ENCODE results near the gene SLC24A3.
A peak's percentile ranks its signal among the peaks of the same experiment; 100 is the strongest.

SLC24A3 gene

GRCh38 chr20:19310541-19310940 lies 98.1 kb downstream of the SLC24A3 start:
- DNase-seq, result no peak

GRCh38 chr20:19313342-19314069 lies 101.1 kb downstream of the SLC24A3 start:
- DNase-seq, result no peak

DNA sequence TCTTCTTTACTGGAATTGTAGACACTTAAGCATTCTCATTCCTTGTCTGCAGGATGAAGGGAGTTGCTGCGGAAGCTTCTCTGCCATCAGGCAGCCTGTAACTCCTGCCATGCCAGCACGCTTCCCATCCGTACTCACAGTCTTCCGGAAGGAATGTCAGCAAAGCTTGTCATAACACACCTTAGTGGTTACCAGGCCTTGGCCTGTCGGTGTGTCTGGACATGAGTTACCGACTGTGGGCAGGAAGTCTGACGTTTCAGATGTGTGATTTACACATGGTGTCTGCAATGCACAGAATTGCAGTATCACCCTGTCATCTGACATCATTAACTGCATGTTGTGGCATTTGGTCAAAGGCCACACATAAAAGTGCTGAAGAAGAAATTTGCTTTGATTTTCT lies 102.2 kb downstream of the SLC24A3 start:
- DNase-seq, result no peak

- DNase-seq, result no peak
These were observed 105.0 kb downstream of the SLC24A3 start for GRCh38 chr20:19317237-19318069.

GRCh38 chr20:19318610-19319009 lies 106.2 kb downstream of the SLC24A3 start:
- no peak for DNase-seq

DNA sequence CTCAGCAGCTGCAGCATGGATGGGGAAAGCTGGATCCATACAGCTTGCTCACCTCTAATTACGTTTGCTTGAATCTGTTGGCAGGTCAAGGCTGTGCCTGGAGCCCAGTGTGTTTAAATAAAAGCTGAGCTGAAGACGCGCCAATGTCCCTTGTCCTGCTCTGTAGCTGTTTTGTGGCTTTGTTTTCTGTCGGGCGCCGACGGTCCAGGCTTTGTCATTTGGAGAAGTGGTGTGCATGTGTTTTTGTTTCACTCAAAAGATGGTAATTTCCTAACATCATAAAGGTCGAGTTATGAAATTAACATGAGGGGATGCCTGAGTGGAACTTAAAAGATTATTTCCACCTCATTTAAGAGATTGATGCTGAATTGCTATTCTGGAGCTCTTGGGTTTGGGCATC lies 107.6 kb downstream of the SLC24A3 start:
- DNase-seq, result no peak

DNA sequence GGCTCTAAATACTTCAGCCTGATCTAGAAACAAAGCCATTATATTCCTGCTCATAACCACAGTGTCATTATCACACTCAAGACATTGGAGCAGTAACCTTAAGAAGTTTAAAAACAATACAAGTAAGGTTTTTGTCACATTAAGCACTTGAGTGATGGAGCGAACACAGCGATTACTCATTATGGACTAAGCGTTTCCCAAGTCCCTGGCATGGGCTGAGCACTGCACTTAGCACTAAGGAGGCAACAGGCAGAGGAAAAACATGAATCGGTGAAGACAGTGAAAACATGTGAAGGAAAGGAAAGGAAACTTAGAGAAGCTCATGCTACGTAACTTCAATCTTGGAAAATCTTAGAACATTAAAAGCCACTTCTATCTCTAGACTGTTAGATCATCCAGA lies 108.7 kb downstream of the SLC24A3 start:
- no peak for DNase-seq

DNA sequence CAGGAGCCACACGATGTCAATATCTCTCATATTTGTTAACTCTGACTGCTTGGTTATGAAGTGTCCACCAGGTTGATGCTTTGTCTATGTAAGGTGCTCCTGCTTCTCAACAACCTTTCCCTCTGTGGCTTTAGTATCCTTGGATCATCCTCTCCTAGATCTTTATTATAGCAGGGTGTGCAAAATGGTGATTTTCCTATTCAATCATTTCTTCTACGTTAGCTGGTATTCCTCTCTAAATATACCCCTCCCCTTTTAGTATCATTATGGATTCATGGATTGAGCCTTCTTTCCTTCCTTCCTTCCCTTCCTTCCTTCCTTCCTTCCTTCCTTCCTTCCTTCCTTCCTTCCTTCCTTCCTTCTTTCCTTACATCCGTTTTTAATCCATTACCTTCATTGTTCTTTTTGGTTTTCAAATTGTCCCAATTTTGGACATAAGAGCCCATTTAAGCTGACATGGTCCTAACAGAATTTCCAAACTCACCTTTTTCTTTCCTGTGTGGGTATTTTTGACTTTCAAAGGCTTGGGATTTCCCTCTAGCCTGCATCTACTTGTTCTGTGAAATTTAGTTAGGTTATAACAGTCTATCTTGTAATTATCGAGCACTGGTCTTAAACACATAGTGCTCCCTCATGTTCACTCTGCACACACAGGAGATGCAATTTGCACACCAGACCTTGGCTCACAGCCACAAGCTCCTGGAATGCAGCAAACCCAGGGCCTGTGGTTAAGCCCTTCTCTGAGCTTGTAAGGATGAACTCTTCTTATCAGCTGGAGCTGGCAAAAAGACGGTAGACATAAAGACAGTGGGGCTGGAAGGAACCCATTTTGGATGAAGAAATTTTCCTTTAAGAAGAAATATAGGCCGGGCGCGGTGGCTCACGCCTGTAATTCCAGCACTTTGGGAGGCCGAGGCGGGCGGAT lies 109.9 kb downstream of the SLC24A3 start:
- DNase-seq, result no peak

DNA sequence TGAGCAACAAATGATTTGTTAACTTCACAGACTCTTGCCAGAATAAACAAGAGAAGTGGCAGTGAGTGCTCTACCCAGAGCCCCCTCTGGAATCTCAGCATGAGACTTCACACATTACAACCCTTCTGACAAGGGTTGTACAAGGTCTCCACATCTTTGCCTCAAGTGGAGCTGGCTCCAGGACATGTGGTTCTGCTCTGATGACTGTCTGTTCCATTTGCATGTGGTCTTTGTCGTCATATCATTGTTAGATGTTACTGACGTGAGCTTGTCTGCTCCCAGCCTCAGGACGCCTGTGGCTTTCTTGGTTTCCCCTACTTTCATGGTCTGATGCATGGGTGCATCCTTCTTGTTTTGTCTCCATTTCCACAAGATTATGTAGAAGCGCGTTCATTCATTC lies 115.0 kb downstream of the SLC24A3 start:
- no peak for DNase-seq

- DNase-seq, result no peak
These were observed 116.2 kb downstream of the SLC24A3 start for GRCh38 chr20:19328676-19329075.

DNA sequence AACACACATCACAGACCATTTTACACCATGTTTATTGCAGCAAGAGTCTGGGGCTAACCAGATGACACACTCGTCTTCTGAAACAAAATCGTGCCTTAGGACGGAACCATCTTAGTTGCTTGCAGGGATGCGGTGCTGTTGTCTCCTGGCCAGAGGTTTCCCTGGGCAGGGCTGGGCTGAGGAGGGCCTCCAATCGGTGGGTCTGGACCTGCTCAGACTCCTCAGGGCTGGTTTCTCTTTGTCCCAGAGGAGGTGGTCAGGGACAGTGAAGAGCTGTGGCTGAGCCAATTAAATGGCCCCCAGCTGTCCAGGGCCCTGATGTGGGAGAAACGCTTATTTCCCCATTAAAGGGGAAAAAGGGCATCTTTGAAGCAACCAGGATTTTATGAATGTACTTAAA lies 117.6 kb downstream of the SLC24A3 start:
- no peak for DNase-seq

GRCh38 chr20:19330731-19331130 lies 118.3 kb downstream of the SLC24A3 start:
- DNase-seq, result no peak

DNA sequence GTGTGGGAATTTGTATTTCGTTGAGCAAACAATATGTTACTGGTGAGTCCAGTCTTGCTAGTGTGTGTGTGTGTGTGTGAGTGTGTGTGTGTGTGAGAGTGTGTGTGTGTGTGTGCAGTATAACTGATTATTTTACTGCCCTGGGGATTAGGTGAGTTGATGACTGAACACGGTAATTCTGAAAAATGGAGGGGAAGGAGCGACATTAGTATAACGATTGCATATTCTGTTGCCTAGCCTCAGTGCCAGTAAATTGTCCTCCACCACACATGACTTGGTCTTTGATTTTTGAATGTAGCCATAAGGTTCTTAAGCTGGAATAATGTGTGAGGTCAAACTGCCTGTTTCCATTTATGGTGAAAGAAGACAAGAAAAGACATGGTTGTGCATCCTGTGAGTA lies 121.1 kb downstream of the SLC24A3 start:
- no peak for DNase-seq

DNA sequence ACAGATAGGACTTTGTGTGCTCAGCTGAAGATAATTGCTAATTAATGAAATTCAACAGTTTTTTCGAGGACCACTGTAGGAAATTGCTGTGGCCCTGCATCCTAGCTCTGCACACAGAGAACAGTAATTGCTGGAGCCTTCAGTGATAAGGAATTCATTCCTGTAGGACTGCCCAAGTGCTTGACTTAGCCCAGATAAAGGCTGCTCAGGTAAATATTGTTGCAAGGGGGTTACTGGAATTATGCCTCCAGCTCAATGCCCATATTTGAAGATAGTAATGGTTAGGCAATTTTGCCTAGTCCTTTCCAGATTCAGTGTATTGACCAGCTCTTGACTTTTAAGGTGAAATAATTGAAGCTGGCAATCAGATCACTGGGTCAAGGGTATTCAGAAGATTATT lies 122.9 kb downstream of the SLC24A3 start:
- DNase-seq, result no peak

DNA sequence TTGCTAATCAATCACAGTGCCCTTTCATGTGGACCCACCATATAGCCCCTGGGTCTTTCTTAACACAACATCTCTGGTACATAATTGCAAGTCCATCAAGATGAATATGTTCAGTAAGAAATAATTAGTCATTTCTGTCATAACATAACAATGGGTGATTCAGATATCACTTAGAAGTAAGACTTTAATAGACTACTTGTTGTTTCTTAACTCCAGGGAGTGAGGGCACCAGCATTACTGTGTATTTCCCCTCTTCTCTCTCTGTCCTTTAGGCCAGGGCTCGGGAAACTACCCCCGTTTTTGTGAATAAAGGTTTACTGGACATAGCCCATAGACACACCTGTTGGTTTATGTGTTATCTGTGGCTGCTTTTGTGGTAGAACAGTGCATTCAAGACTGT lies 123.5 kb downstream of the SLC24A3 start:
- no peak for DNase-seq

GRCh38 chr20:19336631-19337030 lies 124.2 kb downstream of the SLC24A3 start:
- no peak for DNase-seq

GRCh38 chr20:19338380-19338779 lies 125.9 kb downstream of the SLC24A3 start:
- no peak for DNase-seq

GRCh38 chr20:19338960-19339359 lies 126.5 kb downstream of the SLC24A3 start:
- DNase-seq, result no peak

DNA sequence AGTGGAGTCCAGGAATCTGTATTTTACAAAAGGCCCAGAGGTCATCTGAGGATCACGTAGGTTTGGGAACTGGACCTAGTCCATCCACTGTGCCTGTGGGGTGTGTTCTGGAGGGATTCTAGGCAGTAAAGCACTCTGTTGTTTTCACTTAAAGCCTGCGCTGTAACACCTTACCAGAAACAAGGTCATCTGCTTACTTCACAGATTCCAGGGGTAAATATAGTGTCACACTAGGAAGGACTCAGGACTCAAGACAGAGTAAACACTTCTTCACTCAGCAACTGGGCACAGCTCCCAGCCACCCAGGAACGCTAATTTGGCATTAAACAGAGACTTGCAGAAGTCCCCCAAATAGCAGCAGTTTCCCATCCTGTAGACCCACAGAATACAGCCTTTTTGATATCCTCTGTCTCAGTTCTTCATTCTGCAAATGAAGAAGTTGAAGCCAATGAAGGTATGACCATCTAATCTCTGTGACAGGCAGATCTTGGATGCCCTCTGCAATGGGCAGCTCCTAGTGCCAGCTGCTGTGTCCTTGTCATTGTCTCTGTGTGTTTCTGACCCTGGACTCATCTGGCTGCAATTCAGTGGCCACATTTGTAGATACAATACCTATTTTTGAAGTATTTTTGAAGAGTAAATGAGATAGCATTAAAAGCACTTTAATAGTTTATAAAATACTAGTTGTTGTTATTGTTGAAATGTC lies 129.1 kb downstream of the SLC24A3 start:
- DNase-seq, result no peak

- DNase-seq, result no peak
These were observed 131.9 kb downstream of the SLC24A3 start for GRCh38 chr20:19344341-19344740.

DNA sequence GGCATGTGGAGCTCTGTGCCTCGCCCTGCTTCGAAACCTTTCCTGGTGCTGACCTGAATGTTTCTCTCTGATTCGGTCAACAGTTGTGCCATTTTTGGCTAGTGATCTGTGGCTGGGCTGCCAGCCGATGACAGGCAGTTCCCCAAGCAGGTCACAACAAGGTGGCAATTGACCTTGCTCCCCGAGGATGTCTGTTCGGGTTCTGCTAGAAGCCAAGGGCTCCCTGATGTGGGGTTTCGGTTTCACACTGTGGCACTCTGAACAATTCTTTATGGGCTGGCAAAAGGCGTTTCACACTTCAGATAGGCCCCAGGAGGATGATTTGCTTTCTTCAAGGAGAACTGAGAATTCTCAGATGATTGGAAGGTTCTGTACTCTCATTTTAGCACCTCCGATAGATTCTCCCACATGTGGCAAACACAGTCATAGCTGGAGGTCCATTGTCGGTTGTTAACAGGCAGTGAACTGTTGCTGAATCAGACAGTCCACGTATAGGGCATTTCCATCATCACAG lies 135.6 kb downstream of the SLC24A3 start:
- DNase-seq, result no peak

DNA sequence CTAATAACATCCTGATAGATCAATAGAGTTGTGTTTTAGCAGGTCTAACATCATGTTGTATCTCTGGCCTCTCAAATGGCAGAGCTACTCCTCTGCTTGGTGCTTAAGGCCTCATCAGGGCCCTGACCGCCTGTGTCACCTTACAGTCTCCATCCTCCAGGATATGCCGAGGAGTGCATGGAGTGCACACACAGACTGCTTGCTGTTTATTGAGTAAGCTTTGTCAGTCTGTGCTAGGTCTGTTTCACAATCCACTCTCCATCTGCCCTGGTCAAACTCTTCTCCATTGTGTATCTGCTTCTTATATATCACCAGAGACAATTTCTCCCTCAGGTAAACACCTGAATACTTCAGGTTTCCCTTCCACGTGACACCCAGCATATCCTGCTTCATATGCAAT lies 136.1 kb downstream of the SLC24A3 start:
- DNase-seq, result peak; percentile 65

Data from NCI-H510A (cell line).